ENCODE results near the gene TGFBRAP1.

TGFBRAP1 gene

DNA sequence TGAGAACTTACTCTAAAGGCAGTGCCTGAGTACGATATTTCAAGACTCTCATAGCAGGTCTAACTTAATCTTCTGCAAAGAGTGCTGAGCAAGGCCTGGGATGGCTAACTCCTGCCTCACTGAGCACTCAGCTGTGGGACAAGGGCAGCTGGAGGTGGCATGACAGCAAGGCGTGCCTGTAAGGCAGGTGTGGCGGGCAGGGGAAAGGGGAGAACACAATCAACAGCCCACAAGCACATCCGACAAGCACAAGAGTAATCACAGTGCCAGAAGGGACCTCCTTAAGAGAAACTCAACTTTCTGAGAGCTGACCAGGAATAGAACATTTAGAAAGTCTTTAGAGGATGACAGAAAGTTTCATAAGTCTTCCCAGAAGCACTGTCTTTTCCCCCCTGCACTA is 46.0 kb downstream of the TGFBRAP1 start:
- H3K9me3 ChIP-seq (ENCODE audit: control insufficient read depth, low read length) = no peaks in the 10 kb centered on the region
- H3K4me3 ChIP-seq (ENCODE audit: insufficient read depth, low read depth, low read length, poor library complexity, severe bottlenecking) = no peak overlapping the region
- no peak overlapping the region for H3K27ac ChIP-seq (ENCODE audit: insufficient read depth, low read length, poor library complexity, severe bottlenecking)
- H3K27me3 ChIP-seq (replicated peaks; ENCODE audit: control insufficient read depth, insufficient read depth, low read length, poor library complexity, severe bottlenecking) = no peaks in the 10 kb centered on the region
- no peaks in the 10 kb centered on the region for H3K4me1 ChIP-seq (ENCODE audit: control insufficient read depth, insufficient read depth, low read length, poor library complexity, severe bottlenecking)
- H3K36me3 ChIP-seq (ENCODE audit: control insufficient read depth, insufficient read depth, low read length) = peaks cover 68% of the 10 kb centered on the region
- DNase-seq = no peak

DNA sequence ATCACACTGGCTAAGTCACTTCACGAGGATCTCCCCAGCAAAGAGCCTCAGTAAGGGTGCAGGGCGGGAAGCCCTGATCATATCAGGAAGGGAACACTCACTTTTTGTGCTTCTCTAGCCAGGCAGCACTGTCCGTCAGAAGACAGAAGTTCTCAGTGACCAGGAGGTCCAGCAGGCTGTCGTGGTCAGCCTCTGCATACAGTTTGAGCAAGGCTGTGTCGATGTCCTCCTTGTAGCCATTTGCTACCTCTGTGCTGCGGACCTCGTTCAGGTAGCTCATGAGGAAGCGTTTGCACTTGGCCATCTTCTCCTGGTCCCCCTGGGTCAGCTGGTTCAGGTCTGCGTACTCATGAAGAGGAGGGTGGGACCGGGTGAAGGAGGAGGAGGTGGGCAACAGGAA is 49.3 kb downstream of the TGFBRAP1 start:
- Histone ChIP-seq H3K27me3 (replicated peaks; ENCODE audit: control insufficient read depth, insufficient read depth, low read length, poor library complexity, severe bottlenecking) (no peaks in the 10 kb centered on the region), H3K4me1 (ENCODE audit: control insufficient read depth, insufficient read depth, low read length, poor library complexity, severe bottlenecking) (no peaks in the 10 kb centered on the region), H3K36me3 (ENCODE audit: control insufficient read depth, insufficient read depth, low read length) (peaks cover 65% of the 10 kb centered on the region), H3K9me3 (ENCODE audit: control insufficient read depth, low read length) (no peaks in the 10 kb centered on the region), H3K27ac (ENCODE audit: insufficient read depth, low read length, poor library complexity, severe bottlenecking) (no peak overlapping the region), H3K4me3 (ENCODE audit: insufficient read depth, low read depth, low read length, poor library complexity, severe bottlenecking) (no peak overlapping the region)
- no peak for DNase-seq

GRCh38 chr2:105279126-105279525 is 50.4 kb downstream of the TGFBRAP1 start:
- Histone ChIP-seq H3K27ac (ENCODE audit: insufficient read depth, low read length, poor library complexity, severe bottlenecking) (no peak overlapping the region), H3K27me3 (replicated peaks; ENCODE audit: control insufficient read depth, insufficient read depth, low read length, poor library complexity, severe bottlenecking) (no peaks in the 10 kb centered on the region), H3K36me3 (ENCODE audit: control insufficient read depth, insufficient read depth, low read length) (peaks cover 64% of the 10 kb centered on the region), H3K9me3 (ENCODE audit: control insufficient read depth, low read length) (no peaks in the 10 kb centered on the region), H3K4me3 (ENCODE audit: insufficient read depth, low read depth, low read length, poor library complexity, severe bottlenecking) (no peak overlapping the region), H3K4me1 (ENCODE audit: control insufficient read depth, insufficient read depth, low read length, poor library complexity, severe bottlenecking) (no peaks in the 10 kb centered on the region)
- no peak for DNase-seq

GRCh38 chr2:105278654-105279053 is 50.9 kb downstream of the TGFBRAP1 start:
- DNase-seq = no peak
- no peaks in the 10 kb centered on the region for H3K9me3 ChIP-seq (ENCODE audit: control insufficient read depth, low read length)
- H3K4me3 ChIP-seq (ENCODE audit: insufficient read depth, low read depth, low read length, poor library complexity, severe bottlenecking) = no peak overlapping the region
- H3K27ac ChIP-seq (ENCODE audit: insufficient read depth, low read length, poor library complexity, severe bottlenecking) = no peak overlapping the region
- H3K4me1 ChIP-seq (ENCODE audit: control insufficient read depth, insufficient read depth, low read length, poor library complexity, severe bottlenecking) = no peaks in the 10 kb centered on the region
- no peaks in the 10 kb centered on the region for H3K27me3 ChIP-seq (replicated peaks; ENCODE audit: control insufficient read depth, insufficient read depth, low read length, poor library complexity, severe bottlenecking)
- peaks cover 63% of the 10 kb centered on the region for H3K36me3 ChIP-seq (ENCODE audit: control insufficient read depth, insufficient read depth, low read length)

- Histone ChIP-seq H3K27ac (ENCODE audit: insufficient read depth, low read length, poor library complexity, severe bottlenecking) (no peak overlapping the region), H3K4me3 (ENCODE audit: insufficient read depth, low read depth, low read length, poor library complexity, severe bottlenecking) (no peak overlapping the region), H3K27me3 (replicated peaks; ENCODE audit: control insufficient read depth, insufficient read depth, low read length, poor library complexity, severe bottlenecking) (no peaks in the 10 kb centered on the region), H3K36me3 (ENCODE audit: control insufficient read depth, insufficient read depth, low read length) (peaks cover 64% of the 10 kb centered on the region), H3K4me1 (ENCODE audit: control insufficient read depth, insufficient read depth, low read length, poor library complexity, severe bottlenecking) (no peaks in the 10 kb centered on the region), H3K9me3 (ENCODE audit: control insufficient read depth, low read length) (no peaks in the 10 kb centered on the region)
- DNase-seq = no peak
Observed at GRCh38 chr2:105274046-105274445, 55.5 kb downstream of the TGFBRAP1 start.

GRCh38 chr2:105272176-105272575 is 57.4 kb downstream of the TGFBRAP1 start:
- Histone ChIP-seq H3K36me3 (ENCODE audit: control insufficient read depth, insufficient read depth, low read length) (peaks cover 67% of the 10 kb centered on the region), H3K4me1 (ENCODE audit: control insufficient read depth, insufficient read depth, low read length, poor library complexity, severe bottlenecking) (no peaks in the 10 kb centered on the region), H3K4me3 (ENCODE audit: insufficient read depth, low read depth, low read length, poor library complexity, severe bottlenecking) (no peak overlapping the region), H3K9me3 (ENCODE audit: control insufficient read depth, low read length) (no peaks in the 10 kb centered on the region), H3K27me3 (replicated peaks; ENCODE audit: control insufficient read depth, insufficient read depth, low read length, poor library complexity, severe bottlenecking) (no peaks in the 10 kb centered on the region), H3K27ac (ENCODE audit: insufficient read depth, low read length, poor library complexity, severe bottlenecking) (no peak overlapping the region)
- no peak for DNase-seq

- no peaks in the 10 kb centered on the region for H3K4me1 ChIP-seq (ENCODE audit: control insufficient read depth, insufficient read depth, low read length, poor library complexity, severe bottlenecking)
- H3K36me3 ChIP-seq (ENCODE audit: control insufficient read depth, insufficient read depth, low read length) = peaks cover 68% of the 10 kb centered on the region
Observed at GRCh38 chr2:105271393-105272045, 58.0 kb downstream of the TGFBRAP1 start.

DNA sequence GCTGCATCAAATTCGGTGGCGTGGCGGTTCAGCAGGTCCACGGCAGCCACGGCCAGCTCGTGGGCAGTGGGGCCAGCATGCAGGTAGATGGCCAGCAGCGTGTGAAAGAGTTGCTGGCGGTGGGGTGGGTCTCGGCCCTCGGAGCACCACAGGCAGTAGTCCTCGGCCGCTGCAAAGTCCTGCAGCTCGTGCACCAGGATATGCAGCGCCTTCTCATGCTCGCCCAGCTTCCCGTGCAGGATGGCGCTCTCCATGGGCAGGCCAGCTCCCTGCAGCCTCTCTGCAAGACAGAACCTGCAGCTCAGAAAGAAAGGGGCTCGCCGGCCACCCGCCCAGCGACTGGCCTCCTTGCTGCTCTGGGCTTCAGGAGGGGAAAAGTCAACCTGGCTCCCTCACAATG is 60.1 kb downstream of the TGFBRAP1 start:
- no peak overlapping the region for H3K4me3 ChIP-seq (ENCODE audit: insufficient read depth, low read depth, low read length, poor library complexity, severe bottlenecking)
- peaks cover 63% of the 10 kb centered on the region for H3K36me3 ChIP-seq (ENCODE audit: control insufficient read depth, insufficient read depth, low read length)
- H3K27ac ChIP-seq (ENCODE audit: insufficient read depth, low read length, poor library complexity, severe bottlenecking) = no peak overlapping the region
- no peak for DNase-seq
- H3K27me3 ChIP-seq (replicated peaks; ENCODE audit: control insufficient read depth, insufficient read depth, low read length, poor library complexity, severe bottlenecking) = no peaks in the 10 kb centered on the region
- H3K4me1 ChIP-seq (ENCODE audit: control insufficient read depth, insufficient read depth, low read length, poor library complexity, severe bottlenecking) = no peaks in the 10 kb centered on the region
- H3K9me3 ChIP-seq (ENCODE audit: control insufficient read depth, low read length) = no peaks in the 10 kb centered on the region

More at GRCh38 chr2:105271393-105272045, 58.0 kb downstream of the TGFBRAP1 start:
- Histone ChIP-seq H3K9me3 (ENCODE audit: control insufficient read depth, low read length) (no peaks in the 10 kb centered on the region), H3K27me3 (replicated peaks; ENCODE audit: control insufficient read depth, insufficient read depth, low read length, poor library complexity, severe bottlenecking) (no peaks in the 10 kb centered on the region), H3K27ac (ENCODE audit: insufficient read depth, low read length, poor library complexity, severe bottlenecking) (no peak overlapping the region), H3K4me3 (ENCODE audit: insufficient read depth, low read depth, low read length, poor library complexity, severe bottlenecking) (no peak overlapping the region)
- no peak for DNase-seq

- no peak overlapping the region for H3K4me3 ChIP-seq (ENCODE audit: insufficient read depth, low read depth, low read length, poor library complexity, severe bottlenecking)
- no peak for DNase-seq
- H3K4me1 ChIP-seq (ENCODE audit: control insufficient read depth, insufficient read depth, low read length, poor library complexity, severe bottlenecking) = no peaks in the 10 kb centered on the region
- no peaks in the 10 kb centered on the region for H3K27me3 ChIP-seq (replicated peaks; ENCODE audit: control insufficient read depth, insufficient read depth, low read length, poor library complexity, severe bottlenecking)
- no peaks in the 10 kb centered on the region for H3K9me3 ChIP-seq (ENCODE audit: control insufficient read depth, low read length)
- no peak overlapping the region for H3K27ac ChIP-seq (ENCODE audit: insufficient read depth, low read length, poor library complexity, severe bottlenecking)
- H3K36me3 ChIP-seq (ENCODE audit: control insufficient read depth, insufficient read depth, low read length) = peaks cover 15% of the 10 kb centered on the region
Observed at GRCh38 chr2:105262651-105263091, 66.9 kb downstream of the TGFBRAP1 start.

GRCh38 chr2:105261061-105261460 is 68.5 kb downstream of the TGFBRAP1 start:
- no peak for DNase-seq
- Histone ChIP-seq H3K4me1 (ENCODE audit: control insufficient read depth, insufficient read depth, low read length, poor library complexity, severe bottlenecking) (no peaks in the 10 kb centered on the region), H3K27me3 (replicated peaks; ENCODE audit: control insufficient read depth, insufficient read depth, low read length, poor library complexity, severe bottlenecking) (no peaks in the 10 kb centered on the region), H3K36me3 (ENCODE audit: control insufficient read depth, insufficient read depth, low read length) (peaks cover 1% of the 10 kb centered on the region), H3K27ac (ENCODE audit: insufficient read depth, low read length, poor library complexity, severe bottlenecking) (no peak overlapping the region), H3K9me3 (ENCODE audit: control insufficient read depth, low read length) (no peaks in the 10 kb centered on the region), H3K4me3 (ENCODE audit: insufficient read depth, low read depth, low read length, poor library complexity, severe bottlenecking) (no peak overlapping the region)
